GM15510 (cell line): ENCODE data around the gene PCDHA7.
"Not testable (repeated sequence)": the region's sequence is repeated elsewhere in the genome, so short reads cannot be mapped to it uniquely, and the experiment has no call there.

Source experiments
- POLR2A ChIP-seq: IDR thresholded peaks from 3 replicates; pipeline ENCODE4 v1.6.1; 2011; ENCODE audit warnings: borderline replicate concordance; ENCODE audit not compliant: insufficient read length; ENCODE audit errors: extremely low read depth

Gene PCDHA7

GRCh38 chr5:140823475-140823874 lies 10.6 kb upstream of the PCDHA7 start:
- no peak for TF ChIP-seq POLR2A

- TF ChIP-seq POLR2A: no peak
Measured at GRCh38 chr5:140827704-140828361, 6.2 kb upstream of the PCDHA7 start, which contains the start of gene PCDHA6. Gene PCDHA6, plus strand, starts transcription at chr5:140827960. Its CDS starts 132 bp downstream, at chr5:140828092.

- no peak for TF ChIP-seq POLR2A
Measured at GRCh38 chr5:140828362-140828737, 5.7 kb upstream of the PCDHA7 start.

DNA sequence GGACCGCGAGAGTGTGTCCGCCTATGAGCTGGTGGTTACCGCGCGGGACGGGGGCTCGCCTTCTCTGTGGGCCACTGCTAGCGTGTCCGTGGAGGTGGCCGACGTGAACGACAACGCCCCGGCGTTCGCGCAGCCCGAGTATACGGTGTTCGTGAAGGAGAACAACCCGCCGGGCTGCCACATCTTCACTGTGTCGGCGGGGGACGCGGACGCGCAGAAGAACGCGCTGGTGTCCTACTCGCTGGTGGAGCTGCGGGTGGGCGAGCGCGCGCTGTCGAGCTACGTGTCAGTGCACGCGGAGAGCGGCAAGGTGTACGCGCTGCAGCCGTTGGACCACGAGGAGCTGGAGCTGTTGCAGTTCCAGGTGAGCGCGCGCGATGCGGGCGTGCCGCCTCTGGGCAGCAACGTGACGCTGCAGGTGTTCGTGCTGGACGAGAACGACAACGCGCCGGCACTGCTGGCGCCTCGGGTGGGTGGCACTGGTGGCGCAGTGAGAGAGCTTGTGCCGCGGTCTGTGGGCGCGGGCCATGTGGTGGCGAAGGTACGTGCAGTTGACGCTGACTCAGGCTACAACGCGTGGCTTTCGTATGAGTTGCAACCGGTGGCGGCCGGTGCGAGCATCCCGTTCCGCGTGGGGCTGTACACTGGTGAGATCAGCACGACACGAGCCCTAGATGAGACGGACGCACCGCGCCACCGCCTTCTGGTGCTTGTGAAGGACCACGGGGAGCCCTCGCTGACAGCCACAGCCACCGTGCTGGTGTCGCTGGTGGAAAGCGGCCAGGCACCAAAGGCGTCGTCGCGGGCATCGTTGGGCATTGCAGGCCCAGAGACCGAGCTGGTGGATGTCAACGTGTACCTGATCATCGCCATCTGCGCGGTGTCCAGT lies 1.8 kb downstream of the PCDHA7 start:
- TF ChIP-seq POLR2A: no peak

- TF ChIP-seq POLR2A: no peak
Measured at GRCh38 chr5:140840978-140841962, 7.2 kb downstream of the PCDHA7 start, which contains the start of gene PCDHA8. Gene PCDHA8, plus strand, starts transcription at chr5:140841187. Its CDS starts 135 bp downstream, at chr5:140841322.

- TF ChIP-seq POLR2A: no peak
Measured at GRCh38 chr5:140842798-140843733, 9.0 kb downstream of the PCDHA7 start.

GRCh38 chr5:140848139-140849102 lies 14.4 kb downstream of the PCDHA7 start, which contains the start of gene PCDHA9:
Gene PCDHA9, plus strand, starts transcription at chr5:140848382. Its CDS starts 114 bp downstream, at chr5:140848496.
- not testable (repeated sequence) for TF ChIP-seq POLR2A

DNA sequence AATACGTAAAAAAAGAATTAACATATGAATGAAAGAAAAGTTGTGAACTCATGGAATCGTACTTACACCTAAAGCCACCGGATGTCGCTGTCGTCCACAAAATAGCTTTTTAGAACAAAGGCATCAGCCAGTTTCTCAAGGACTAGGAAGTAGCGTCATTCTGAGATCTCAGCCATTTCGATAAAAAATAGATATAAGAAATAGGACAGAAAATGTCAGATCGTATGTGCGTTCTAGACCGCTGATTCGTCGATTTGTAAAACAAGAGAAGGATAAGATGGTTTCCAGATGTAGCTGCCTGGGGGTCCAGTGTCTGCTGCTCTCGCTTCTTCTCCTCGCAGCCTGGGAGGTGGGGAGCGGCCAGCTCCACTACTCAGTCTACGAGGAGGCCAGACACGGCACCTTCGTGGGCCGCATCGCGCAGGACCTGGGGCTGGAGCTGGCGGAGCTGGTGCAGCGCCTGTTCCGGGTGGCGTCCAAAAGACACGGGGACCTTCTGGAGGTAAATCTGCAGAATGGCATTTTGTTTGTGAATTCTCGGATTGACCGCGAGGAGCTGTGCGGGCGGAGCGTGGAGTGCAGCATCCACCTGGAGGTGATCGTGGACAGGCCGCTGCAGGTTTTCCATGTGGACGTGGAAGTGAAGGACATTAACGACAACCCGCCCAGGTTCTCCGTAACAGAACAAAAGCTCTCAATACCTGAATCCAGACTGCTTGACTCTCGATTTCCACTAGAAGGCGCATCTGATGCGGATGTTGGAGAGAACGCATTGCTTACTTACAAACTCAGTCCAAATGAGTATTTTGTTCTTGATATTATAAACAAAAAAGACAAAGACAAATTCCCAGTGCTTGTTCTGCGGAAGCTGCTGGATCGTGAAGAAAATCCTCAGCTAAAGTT lies 22.0 kb downstream of the PCDHA7 start, which contains the start of gene PCDHA10:
Gene PCDHA10 (plus strand): TSS at position 126 of the 903 bp plus-strand sequence. CDS start 152 bp downstream, at position 278.
- no peak for TF ChIP-seq POLR2A

DNA sequence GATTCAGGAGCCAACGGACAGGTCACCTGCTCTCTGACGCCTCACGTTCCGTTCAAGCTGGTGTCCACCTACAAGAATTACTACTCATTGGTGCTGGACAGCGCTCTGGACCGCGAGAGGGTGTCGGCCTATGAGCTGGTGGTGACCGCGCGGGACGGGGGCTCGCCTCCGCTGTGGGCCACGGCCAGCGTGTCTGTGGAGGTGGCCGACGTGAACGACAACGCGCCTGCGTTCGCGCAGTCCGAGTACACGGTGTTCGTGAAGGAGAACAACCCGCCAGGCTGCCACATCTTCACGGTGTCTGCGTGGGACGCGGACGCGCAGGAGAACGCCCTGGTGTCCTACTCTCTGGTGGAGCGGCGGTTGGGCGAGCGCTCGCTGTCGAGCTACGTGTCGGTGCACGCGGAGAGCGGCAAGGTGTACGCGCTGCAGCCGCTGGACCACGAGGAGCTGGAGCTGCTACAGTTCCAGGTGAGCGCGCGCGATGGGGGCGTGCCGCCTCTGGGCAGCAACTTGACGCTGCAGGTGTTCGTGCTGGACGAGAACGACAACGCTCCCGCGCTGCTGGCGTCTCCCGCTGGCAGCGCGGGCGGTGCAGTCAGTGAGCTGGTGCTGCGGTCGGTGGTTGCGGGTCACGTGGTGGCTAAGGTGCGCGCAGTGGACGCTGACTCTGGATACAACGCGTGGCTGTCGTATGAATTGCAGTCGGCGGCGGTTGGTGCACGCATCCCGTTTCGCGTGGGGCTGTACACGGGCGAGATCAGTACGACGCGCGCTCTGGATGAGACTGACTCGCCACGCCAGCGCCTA lies 23.3 kb downstream of the PCDHA7 start:
- no peak for TF ChIP-seq POLR2A

GRCh38 chr5:140857987-140858240 lies 23.8 kb downstream of the PCDHA7 start:
- no peak for TF ChIP-seq POLR2A
